GM19043 (cell line): Measurements from ENCODE around the gene CACYBP.
A peak's percentile ranks its signal among the peaks of the same experiment; 100 is the strongest.
"Not testable (repeated sequence)": the region's sequence is repeated elsewhere in the genome, so short reads cannot be mapped to it uniquely, and the experiment has no call there.

Experiments
- ATAC-seq: cut with Tn5 transposase; IDR thresholded peaks from one replicate; pipeline ENCODE4 v1.9.1; 2021; ENCODE audit warnings: low read depth; ENCODE audit not compliant: unreplicated experiment

The CACYBP gene

GRCh38 chr1:175003521-175003920 lies 3.8 kb downstream of the CACYBP start:
- ATAC-seq = no peak

DNA sequence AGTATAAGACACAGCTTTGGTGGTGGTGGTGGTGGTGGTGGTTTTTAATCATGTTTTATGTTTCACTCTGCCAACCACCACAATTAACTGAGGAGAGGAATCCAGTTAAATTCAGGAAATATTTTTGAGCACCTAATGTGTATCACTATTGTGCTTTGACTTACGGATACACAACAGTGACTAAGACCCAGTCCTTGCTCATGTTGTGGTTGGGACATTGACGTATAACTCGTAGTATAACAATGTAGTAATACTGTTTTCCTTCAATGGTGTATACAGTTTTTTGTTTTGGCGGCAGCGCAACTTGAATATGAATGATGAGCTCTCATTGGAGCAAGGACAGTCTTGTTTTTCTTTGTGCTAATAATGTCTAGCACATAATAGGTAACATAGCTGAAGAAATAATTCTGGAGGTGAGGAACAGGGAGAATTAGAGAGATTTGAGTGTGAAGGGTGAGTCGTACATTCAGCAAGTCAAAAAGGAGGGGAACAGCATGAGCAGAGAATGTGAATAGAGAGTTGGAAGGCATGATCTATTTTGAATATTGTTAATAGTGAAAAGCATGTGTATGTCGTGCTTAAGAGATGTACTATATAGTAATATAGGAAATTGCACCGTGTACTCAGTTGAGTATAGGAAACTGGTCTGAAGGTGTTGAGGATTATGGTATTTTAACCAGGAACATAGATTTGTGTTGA lies 5.5 kb downstream of the CACYBP start:
- no peak for ATAC-seq

- no peak for ATAC-seq
Measured at GRCh38 chr1:175009532-175009931, 9.8 kb downstream of the CACYBP start.

DNA sequence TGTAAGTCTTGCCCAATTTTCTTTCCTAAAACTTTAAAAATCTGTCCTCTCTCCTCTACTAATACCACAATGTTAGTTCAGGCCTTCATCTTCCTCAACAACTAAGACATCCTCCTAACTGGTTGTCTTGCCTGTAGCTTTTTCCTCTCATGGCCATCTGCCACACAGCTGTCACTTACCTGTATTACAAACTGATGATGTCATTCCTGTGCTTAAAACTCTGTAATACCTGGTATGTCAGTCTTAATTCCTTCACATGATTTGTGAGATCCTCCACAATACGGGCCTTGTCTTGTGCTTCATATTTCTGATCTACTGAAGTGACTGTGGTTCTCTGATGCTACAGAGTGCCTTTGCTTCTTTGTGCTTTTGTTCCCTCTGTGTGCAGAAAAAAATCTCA lies 13.7 kb downstream of the CACYBP start:
- ATAC-seq = no peak

GRCh38 chr1:175015243-175015642 lies 15.5 kb downstream of the CACYBP start:
- ATAC-seq = no peak

DNA sequence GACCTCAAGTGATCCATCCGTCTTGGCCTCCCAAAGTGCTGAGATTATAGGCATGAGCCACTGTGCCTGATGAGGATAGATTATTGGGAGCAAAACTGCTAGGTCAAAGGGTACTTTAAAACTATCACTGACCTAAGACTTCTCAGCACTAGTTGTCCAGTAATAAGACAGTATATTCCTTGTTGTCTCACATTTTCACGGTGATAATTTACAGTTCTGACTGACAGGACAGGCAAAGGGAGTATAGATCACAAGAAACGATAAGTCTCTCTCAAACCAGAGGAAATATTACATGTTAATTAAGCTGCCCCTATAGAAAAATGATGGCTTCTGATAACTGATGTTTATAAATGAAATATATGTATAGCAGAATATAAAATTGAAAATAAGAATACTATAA lies 19.8 kb downstream of the CACYBP start:
- no peak for ATAC-seq

DNA sequence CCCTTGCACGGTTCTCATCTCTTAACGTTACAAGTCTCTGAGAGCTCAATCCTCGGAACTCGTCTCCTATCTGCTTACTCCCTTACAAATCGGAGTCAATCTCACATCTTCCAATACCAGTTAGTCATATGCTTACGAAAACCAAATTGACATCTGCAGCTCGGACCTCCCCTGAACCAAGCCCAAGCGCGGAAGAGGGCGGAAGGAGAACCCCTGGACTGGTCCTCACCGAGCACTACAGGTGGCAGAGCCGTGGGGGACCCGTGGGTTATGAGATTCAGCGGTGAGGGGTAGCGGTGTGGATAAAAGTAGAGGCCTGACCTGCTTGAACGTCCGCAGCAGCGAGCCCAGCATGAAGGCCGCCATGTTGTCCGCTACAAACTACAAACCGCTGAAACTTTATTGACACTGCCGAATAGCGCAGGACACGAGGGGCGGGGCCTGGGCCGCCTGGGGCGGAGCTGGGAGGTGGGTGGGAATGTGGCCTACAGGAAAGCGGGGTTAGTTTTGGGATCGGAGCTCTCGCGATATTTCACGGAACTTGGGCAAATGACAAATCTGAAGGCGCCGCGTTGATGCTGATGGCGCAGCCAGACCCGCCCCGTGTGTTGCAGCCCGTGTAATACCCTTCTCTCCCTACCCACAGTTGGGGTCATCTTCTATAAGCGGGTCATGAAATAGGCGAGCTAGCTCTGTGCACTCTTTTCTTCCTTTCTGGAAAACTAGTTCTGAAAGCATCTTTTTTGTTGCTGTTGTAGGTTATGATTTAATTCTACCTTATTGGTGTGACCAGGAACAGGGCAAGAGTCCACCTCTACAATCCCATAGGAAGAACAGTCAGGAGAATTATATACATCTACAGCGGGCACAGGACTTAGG lies 23.5 kb downstream of the CACYBP start, which contains the start of gene MRPS14:
Gene MRPS14, minus strand, starts transcription at position 383 of the 879 bp plus-strand sequence. Its CDS starts 17 bp downstream, at position 366.
- ATAC-seq = peak; percentile 94

DNA sequence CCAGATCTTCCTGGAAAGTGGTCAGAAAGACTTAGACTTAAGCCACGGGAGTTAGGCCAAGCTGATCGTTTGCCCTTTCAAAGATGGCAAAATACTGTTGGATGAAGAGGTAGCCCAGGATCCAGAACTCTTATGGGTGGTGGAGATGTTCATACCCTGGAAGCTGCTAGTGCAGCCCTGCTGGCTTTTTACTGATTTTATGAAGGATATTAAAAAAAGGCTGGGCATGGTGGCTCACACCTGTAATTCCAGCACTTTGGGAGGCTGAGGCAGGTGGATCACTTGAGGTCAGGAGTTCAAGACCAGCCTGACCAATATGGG lies 24.1 kb downstream of the CACYBP start:
- not testable (repeated sequence) for ATAC-seq

- no peak for ATAC-seq
Measured at GRCh38 chr1:175024773-175025172, 25.0 kb downstream of the CACYBP start.

DNA sequence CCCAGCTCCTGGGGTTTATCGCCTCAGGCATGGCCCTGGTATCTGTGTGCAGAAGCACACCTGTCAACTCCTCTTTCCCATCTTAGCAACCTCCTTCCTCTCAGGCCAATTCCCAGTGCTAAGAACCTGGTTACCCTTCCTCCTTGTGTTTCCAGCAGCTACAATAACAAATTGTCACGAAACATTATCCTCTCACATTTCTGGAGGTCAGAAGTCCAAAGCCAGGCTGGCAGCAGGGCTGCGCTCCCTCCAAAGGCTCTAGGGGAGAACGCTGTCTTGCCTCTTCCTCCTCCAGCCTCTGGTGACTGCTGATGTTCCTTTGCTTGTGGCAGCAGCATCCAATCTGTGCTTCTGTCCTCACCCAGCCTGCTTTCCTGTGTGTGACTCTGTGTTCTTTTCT lies 34.2 kb downstream of the CACYBP start:
- no peak for ATAC-seq

- ATAC-seq = no peak
Measured at GRCh38 chr1:175034775-175035174, 35.0 kb downstream of the CACYBP start.

DNA sequence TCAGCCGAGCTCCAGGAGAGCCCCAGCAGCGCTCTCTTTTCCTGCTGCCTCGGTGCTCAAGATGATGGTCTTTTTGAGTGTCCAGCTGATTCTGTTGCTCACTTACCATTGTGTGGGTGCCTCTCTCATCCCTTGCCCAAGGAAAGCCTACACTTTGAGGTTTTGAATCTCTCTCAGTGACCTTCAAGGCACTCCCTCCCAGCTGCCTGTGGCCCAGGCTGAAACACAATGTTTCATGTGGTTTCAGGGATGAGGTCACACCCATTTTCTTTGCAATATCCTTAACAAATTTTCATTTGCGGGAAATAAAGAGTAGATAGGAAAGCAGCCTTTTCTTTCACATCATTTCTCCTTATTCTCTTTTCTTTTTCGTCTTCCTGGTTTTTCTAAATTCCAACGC lies 36.1 kb downstream of the CACYBP start:
- ATAC-seq = no peak

- ATAC-seq = no peak
Measured at GRCh38 chr1:175036476-175036875, 36.7 kb downstream of the CACYBP start.

DNA sequence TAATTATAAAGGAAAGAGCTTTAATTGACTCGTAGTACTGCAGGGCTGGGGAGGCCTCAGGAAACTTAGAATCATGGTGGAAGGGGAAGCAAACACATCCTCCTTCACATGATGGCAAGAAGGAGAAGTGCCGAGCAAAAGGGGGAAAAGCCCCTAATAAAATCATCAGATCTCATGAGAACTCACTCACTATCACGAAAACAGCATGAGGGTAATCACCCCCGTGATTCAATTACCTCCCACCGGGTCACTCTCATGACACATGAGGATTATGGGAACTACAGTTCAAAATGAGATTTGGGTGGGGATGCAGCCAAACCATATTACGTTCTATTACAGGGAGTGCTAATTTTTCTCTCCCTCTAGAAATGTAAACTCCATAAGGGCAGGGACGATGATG lies 37.7 kb downstream of the CACYBP start:
- ATAC-seq = no peak

DNA sequence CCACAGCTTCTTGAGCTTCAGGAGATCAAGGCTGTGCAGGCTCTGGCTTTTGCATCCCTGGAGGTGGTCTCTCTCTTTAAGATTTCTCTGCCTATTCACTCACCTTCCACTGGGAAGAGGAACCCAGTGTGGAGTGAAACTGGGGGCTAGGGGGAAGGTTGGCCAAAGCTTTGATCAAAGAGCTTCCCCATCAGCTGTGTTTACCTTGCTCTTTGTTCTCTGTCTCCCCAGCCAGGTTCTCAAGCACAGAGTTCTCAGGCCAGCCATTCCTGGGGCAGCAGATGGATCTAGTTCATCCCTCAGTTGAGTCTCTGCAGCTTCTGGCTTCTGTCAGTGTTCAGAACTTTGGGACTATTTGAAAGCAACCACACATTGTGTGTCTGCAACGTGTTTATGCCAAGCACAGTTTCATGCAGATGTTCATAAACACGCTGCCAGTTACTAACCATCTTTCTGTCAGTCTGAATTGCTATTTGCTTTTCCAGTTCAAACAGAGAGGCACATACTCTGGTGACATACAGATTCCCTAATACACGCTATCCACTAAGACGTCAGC lies 40.7 kb downstream of the CACYBP start:
- ATAC-seq = no peak

- no peak for ATAC-seq
Measured at GRCh38 chr1:175042650-175043049, 42.9 kb downstream of the CACYBP start.

DNA sequence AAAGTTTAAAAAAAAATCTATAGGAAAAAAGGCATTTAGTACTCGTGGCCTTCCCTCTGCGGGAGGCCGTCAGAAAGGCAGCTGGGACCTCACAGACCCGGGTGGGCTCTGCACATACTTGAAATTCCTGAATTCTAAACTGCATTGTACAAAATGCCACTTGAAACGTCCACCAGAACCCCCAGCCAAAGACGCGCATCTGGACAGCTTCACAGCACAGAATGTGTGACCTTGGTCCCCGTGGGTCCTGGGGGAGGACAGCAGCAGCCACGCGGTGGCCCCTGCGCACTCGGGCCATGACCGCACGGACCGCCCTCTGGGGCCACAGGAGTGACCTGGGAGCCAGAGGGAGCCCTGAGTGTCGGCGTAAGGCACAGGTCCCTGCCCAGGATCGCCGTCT lies 44.1 kb downstream of the CACYBP start:
- ATAC-seq = no peak

GRCh38 chr1:175044591-175044990 lies 44.8 kb downstream of the CACYBP start:
- not testable (repeated sequence) for ATAC-seq

GRCh38 chr1:175045097-175045496 lies 45.4 kb downstream of the CACYBP start:
- no peak for ATAC-seq

DNA sequence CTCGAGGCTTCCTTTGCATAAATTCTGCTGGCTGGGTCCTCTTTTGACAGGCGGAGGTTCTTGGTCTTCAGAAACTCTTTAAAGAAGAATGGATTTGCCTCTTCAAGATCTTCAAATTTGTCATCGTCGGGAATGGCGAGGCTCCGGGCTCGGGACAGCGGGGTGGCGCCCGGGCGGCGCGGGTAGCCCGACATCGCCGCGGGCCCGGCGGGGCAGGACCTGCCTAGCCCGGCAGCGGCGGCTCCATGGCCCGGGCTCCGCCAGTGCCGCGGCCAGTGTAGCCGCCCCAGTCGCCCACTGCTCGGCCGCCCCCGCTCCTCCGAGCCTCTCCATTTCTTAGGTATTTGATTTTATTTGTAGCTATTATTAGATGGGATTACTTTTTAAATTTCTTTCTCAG lies 45.8 kb downstream of the CACYBP start:
- ATAC-seq = no peak

DNA sequence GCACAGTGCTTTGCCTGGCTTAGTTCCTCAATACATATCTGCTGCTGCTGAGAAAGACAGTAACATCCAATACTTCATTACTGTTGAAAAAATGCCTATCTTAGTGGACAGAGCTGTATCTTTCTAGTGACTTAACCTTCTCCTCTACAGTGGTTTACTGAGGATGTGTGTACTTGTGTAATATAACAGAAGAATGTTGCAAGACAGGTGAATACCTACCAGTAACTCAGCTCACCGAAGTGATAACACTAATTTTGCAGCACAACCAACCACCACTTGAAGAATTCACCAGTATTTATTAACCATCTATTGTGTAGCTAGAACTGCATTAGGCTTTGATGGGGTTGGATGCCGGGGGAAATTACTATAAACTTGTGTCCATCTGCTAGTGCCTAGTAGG lies 51.2 kb downstream of the CACYBP start:
- ATAC-seq = no peak

DNA sequence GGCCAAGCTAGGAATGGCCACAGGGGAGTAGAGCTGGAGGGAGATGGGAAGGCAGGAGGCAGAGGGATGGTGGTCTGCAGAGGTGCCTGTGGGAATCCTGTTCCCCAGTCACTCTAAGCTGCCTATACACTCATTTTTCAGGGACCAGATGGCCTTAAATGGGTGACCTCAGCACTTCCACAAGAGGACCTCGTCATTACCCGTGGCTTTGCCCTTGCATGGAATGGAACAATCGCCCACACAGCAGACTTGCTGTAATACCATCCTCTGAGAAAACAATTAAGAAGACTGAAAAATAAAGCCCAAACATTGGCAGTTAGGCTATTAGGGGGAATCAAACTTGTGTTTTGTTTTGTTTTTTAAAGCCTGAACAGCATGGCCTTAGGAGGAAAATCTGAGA lies 55.0 kb downstream of the CACYBP start:
- no peak for ATAC-seq
